K562 (cell line): Measurements from ENCODE around the gene HPCAL1.

Experiments
- CTCF ChIP-seq, 3 experiments: IDR thresholded peaks in 2 of 3; conservative IDR thresholded peaks in 1 of 3; 2 replicates each; pipeline ENCODE4 v1.5.1; 2011 to 2012; ENCODE audit warnings: low read length in 3 of 3, mild to moderate bottlenecking in 3 of 3, control low read depth in 2 of 3, improper control_type of control experiment in 1 of 3, inconsistent platforms in 1 of 3, low read depth in 1 of 3, mixed read lengths in 1 of 3, moderate library complexity in 1 of 3; ENCODE audit not compliant: insufficient read depth in 2 of 3
- SRSF9 ChIP-seq: fragments of 200-400 bp; formaldehyde crosslinking; IDR thresholded peaks from 2 replicates; pipeline ENCODE4 v1.6.1; 2017; ENCODE audit warnings: low read depth, low read length, borderline replicate concordance
- STAG1 ChIP-seq: sonication (generic); formaldehyde crosslinking; IDR thresholded peaks from 2 replicates; pipeline ENCODE4 v1.5.0; 2020; ENCODE audit warnings: missing genetic modification reagents, borderline replicate concordance
- ZNF224 ChIP-seq: sonication (generic); formaldehyde crosslinking; IDR thresholded peaks from 2 replicates; pipeline ENCODE4 v1.8.0; 2022; ENCODE audit warnings: mild to moderate bottlenecking, missing genetic modification reagents

GRCh38 chr2:10457846-10458598 lies 155.3 kb downstream of the HPCAL1 start:
- no peak for TF ChIP-seq STAG1 (CRISPR knock-in tag)
- no peak for TF ChIP-seq CTCF (IDR thresholded peaks at IDR 0.05 in 2 of 3, conservative IDR thresholded peaks at IDR 0.05 in 1 of 3; ENCODE audit: insufficient read depth in 2 of 3, low read depth in 1 of 3, low read length in 3 of 3)
- TF ChIP-seq ZNF224 = no peak
- TF ChIP-seq SRSF9 = no peak
